HG03432 (cell line): ENCODE data around the gene LSAMP.
"Not testable (repeated sequence)": the region's sequence is repeated elsewhere in the genome, so short reads cannot be mapped to it uniquely, and the experiment has no call there.

Source experiments
- ATAC-seq: cut with Tn5 transposase; IDR thresholded peaks from one replicate; pipeline ENCODE4 v1.9.1; 2021; ENCODE audit warnings: mild to moderate bottlenecking, moderate library complexity; ENCODE audit not compliant: unreplicated experiment

LSAMP gene

GRCh38 chr3:115819785-115820384 is 625.4 kb downstream of the LSAMP start:
- ATAC-seq, result peak; percentile 89

GRCh38 chr3:115814778-115815380 is 630.4 kb downstream of the LSAMP start:
- ATAC-seq, result no peak

- ATAC-seq, result no peak
These were observed 631.3 kb downstream of the LSAMP start for GRCh38 chr3:115814006-115814405.

- no peak for ATAC-seq
These were observed 636.5 kb downstream of the LSAMP start for GRCh38 chr3:115808816-115809215.

GRCh38 chr3:115808244-115808643 is 637.0 kb downstream of the LSAMP start:
- ATAC-seq, result no peak

- no peak for ATAC-seq
These were observed 638.8 kb downstream of the LSAMP start for GRCh38 chr3:115806501-115806900.

GRCh38 chr3:115805520-115805919 is 639.8 kb downstream of the LSAMP start:
- ATAC-seq, result no peak

GRCh38 chr3:115804713-115805119 is 640.6 kb downstream of the LSAMP start:
- no peak for ATAC-seq

- no peak for ATAC-seq
These were observed 641.1 kb downstream of the LSAMP start for GRCh38 chr3:115804200-115804599.

- ATAC-seq, result no peak
These were observed 641.6 kb downstream of the LSAMP start for GRCh38 chr3:115803661-115804060.

- ATAC-seq, result no peak
These were observed 644.7 kb downstream of the LSAMP start for GRCh38 chr3:115800489-115801075.

GRCh38 chr3:115800065-115800464 is 645.2 kb downstream of the LSAMP start:
- not testable (repeated sequence) for ATAC-seq

- peak; percentile 86 for ATAC-seq
These were observed 652.9 kb downstream of the LSAMP start for GRCh38 chr3:115792206-115792955.

- ATAC-seq, result not testable (repeated sequence)
These were observed 653.8 kb downstream of the LSAMP start for GRCh38 chr3:115791271-115792153.

- ATAC-seq, result peak; percentile 68
These were observed 654.5 kb downstream of the LSAMP start for GRCh38 chr3:115790759-115791158.

- no peak for ATAC-seq
These were observed 655.8 kb downstream of the LSAMP start for GRCh38 chr3:115789481-115789880.

GRCh38 chr3:115788921-115789470 is 656.3 kb downstream of the LSAMP start:
- ATAC-seq, result no peak

- ATAC-seq, result no peak
These were observed 657.5 kb downstream of the LSAMP start for GRCh38 chr3:115787818-115788217.

GRCh38 chr3:115785782-115786181 is 659.5 kb downstream of the LSAMP start:
- no peak for ATAC-seq

GRCh38 chr3:115784739-115785536 is 660.3 kb downstream of the LSAMP start:
- no peak for ATAC-seq
